Measurements from ENCODE around the gene REC8. TPM values are rescaled to one million over a fixed set of nuclear protein-coding genes. Genes with fewer than 3 reads are reported as not detected.
A peak's percentile ranks its signal among the peaks of the same experiment; 100 is the strongest.

Gene REC8
- total and polyA plus RNA-seq, 10 of the 15 experiments (the other 5 are each of a cell fraction or from before 2014, with no cell fraction given) = 4.2 to 76.9 (median 29.1) TPM

DNA sequence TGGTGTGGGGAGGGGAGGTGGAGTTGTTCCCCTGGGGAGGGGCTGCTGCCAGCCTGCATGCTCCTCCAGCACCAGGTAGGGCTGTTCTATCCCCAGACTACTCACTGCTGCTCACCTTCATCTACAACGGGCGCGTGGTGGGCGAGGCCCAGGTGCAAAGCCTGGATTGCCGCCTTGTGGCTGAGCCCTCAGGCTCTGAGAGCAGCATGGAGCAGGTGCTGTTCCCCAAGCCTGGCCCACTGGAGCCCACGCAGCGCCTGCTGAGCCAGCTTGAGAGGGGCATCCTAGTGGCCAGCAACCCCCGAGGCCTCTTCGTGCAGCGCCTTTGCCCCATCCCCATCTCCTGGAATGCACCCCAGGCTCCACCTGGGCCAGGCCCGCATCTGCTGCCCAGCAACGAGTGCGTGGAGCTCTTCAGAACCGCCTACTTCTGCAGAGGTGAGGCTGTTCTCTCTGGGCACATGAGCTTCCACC is 7.3 kb upstream of the REC8 start:
- in situ Hi-C loops (cut with MboI) = no loop called here
- Histone ChIP-seq H3K4me2 (ENCODE audit: control insufficient read depth, insufficient read depth) (peak overlapping the region; percentile 90; the same call in 1 of the 2 replicates), H3K27ac (ENCODE audit: control insufficient read depth, insufficient read depth) (no peak overlapping the region), H3K4me3 (no peak overlapping the region; the same call in 1 of the 2 replicates), H2AFZ (ENCODE audit: control insufficient read depth, low read depth, low read length) (no peak overlapping the region), H3K27me3 (replicated peaks in 1 of 2; ENCODE audit: control insufficient read depth in 2 of 2, insufficient read depth in 2 of 2, low read length in 1 of 2) (no peaks in the 10 kb centered on the region), H3K79me2 (ENCODE audit: control insufficient read depth, insufficient read depth, low read length) (peaks cover 43% of the 10 kb centered on the region), H3K36me3 (ENCODE audit: control insufficient read depth in 2 of 2, insufficient read depth in 2 of 2, low read length in 1 of 2) (peaks cover 34 to 54% of the 10 kb centered on the region in 2 experiments), H3K4me1 (ENCODE audit: control insufficient read depth, insufficient read depth, low read length) (peaks cover 38% of the 10 kb centered on the region), H4K20me1 (ENCODE audit: control insufficient read depth, insufficient read depth) (no peaks in the 10 kb centered on the region), H3K9ac (ENCODE audit: control insufficient read depth, insufficient read depth, low read length) (peak overlapping the region; percentile 17; the same call in 1 of the 2 replicates), H3K9me3 (replicated peaks; ENCODE audit: control insufficient read depth, insufficient read depth, low read length) (no peaks in the 10 kb centered on the region)
- ATAC-seq (no peak), FAIRE-seq (no peak), DNase-seq (ENCODE audit: low read depth, low spot score) (no peak)
- intact Hi-C loops (cut with micrococcal nuclease; ENCODE audit: unreplicated experiment) = no loop called here
- WGBS (ENCODE audit: insufficient coverage, insufficient replicate concordance, low lambda C conversion rate, missing lambda C conversion rate) = 98% methylated on average over 14 of the region's 14 CpGs
- ChIA-PET CTCF (no interaction called here), POLR2A (interaction anchor here (0.6 to 1.0 kb wide), 5 partner anchors 14 to 69 kb away, joined by 3 to 9 read pairs (median 3); partner anchors contain the start of gene PSME2), RAD21 (ENCODE audit: unreplicated experiment) (no interaction called here), SMC1A (ENCODE audit: uncharacterized antibody, unreplicated experiment) (no interaction called here)
- no TSS peak for BruUV-seq (replicated peaks)
- TF ChIP-seq, protein P1, sequence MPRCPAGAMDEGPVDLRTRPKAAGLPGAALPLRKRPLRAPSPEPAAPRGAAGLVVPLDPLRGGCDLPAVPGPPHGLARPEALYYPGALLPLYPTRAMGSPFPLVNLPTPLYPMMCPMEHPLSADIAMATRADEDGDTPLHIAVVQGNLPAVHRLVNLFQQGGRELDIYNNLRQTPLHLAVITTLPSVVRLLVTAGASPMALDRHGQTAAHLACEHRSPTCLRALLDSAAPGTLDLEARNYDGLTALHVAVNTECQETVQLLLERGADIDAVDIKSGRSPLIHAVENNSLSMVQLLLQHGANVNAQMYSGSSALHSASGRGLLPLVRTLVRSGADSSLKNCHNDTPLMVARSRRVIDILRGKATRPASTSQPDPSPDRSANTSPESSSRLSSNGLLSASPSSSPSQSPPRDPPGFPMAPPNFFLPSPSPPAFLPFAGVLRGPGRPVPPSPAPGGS (IDR thresholded peaks at IDR 0.05; ENCODE audit: borderline replicate concordance, insufficient read depth, low read depth, low read length, poor library complexity, severe bottlenecking) = no peak
- no peak for TF ChIP-seq SIN3A (IDR thresholded peaks at IDR 0.05; ENCODE audit: low read depth, low read length)
- TF ChIP-seq POU2F2 (IDR thresholded peaks at IDR 0.05; ENCODE audit: borderline replicate concordance, low read depth, low read length) = 0 out of 3 replicates have a peak, but pooled peaks have one; percentile 11
- no peak for TF ChIP-seq TCF12 (IDR thresholded peaks at IDR 0.05; ENCODE audit: low read depth, low read length)
- TF ChIP-seq YBX1 (IDR thresholded peaks at IDR 0.05) = no peak
- no peak for TF ChIP-seq NBN (IDR thresholded peaks at IDR 0.05)
- TF ChIP-seq, protein P2, sequence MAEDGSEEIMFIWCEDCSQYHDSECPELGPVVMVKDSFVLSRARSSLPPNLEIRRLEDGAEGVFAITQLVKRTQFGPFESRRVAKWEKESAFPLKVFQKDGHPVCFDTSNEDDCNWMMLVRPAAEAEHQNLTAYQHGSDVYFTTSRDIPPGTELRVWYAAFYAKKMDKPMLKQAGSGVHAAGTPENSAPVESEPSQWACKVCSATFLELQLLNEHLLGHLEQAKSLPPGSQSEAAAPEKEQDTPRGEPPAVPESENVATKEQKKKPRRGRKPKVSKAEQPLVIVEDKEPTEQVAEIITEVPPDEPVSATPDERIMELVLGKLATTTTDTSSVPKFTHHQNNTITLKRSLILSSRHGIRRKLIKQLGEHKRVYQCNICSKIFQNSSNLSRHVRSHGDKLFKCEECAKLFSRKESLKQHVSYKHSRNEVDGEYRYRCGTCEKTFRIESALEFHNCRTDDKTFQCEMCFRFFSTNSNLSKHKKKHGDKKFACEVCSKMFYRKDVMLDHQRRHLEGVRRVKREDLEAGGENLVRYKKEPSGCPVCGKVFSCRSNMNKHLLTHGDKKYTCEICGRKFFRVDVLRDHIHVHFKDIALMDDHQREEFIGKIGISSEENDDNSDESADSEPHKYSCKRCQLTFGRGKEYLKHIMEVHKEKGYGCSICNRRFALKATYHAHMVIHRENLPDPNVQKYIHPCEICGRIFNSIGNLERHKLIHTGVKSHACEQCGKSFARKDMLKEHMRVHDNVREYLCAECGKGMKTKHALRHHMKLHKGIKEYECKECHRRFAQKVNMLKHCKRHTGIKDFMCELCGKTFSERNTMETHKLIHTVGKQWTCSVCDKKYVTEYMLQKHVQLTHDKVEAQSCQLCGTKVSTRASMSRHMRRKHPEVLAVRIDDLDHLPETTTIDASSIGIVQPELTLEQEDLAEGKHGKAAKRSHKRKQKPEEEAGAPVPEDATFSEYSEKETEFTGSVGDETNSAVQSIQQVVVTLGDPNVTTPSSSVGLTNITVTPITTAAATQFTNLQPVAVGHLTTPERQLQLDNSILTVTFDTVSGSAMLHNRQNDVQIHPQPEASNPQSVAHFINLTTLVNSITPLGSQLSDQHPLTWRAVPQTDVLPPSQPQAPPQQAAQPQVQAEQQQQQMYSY (CRISPR knock-in tag; IDR thresholded peaks at IDR 0.05) = no peak
- TF ChIP-seq, protein P3, sequence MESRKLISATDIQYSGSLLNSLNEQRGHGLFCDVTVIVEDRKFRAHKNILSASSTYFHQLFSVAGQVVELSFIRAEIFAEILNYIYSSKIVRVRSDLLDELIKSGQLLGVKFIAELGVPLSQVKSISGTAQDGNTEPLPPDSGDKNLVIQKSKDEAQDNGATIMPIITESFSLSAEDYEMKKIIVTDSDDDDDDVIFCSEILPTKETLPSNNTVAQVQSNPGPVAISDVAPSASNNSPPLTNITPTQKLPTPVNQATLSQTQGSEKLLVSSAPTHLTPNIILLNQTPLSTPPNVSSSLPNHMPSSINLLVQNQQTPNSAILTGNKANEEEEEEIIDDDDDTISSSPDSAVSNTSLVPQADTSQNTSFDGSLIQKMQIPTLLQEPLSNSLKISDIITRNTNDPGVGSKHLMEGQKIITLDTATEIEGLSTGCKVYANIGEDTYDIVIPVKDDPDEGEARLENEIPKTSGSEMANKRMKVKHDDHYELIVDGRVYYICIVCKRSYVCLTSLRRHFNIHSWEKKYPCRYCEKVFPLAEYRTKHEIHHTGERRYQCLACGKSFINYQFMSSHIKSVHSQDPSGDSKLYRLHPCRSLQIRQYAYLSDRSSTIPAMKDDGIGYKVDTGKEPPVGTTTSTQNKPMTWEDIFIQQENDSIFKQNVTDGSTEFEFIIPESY (IDR thresholded peaks at IDR 0.05) = no peak
- TF ChIP-seq MEF2A (IDR thresholded peaks at IDR 0.05; ENCODE audit: insufficient read depth, low read depth, low read length) = no peak
- TF ChIP-seq, protein P4, sequence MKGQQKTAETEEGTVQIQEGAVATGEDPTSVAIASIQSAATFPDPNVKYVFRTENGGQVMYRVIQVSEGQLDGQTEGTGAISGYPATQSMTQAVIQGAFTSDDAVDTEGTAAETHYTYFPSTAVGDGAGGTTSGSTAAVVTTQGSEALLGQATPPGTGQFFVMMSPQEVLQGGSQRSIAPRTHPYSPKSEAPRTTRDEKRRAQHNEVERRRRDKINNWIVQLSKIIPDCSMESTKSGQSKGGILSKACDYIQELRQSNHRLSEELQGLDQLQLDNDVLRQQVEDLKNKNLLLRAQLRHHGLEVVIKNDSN (IDR thresholded peaks at IDR 0.05; ENCODE audit: borderline replicate concordance, extremely low read length, insufficient read depth, low read depth, low read length) = no peak
- TF ChIP-seq ZNF622 (IDR thresholded peaks at IDR 0.05) = no peak
- no peak for TF ChIP-seq MTA3 (IDR thresholded peaks at IDR 0.05; ENCODE audit: borderline replicate concordance, low read length)
- peak; percentile 44; the same call in 1 of the 2 replicates for TF ChIP-seq POLR2A (IDR thresholded peaks at IDR 0.05; ENCODE audit: low read depth, low read length)
- TF ChIP-seq POLR2AphosphoS5 (IDR thresholded peaks at IDR 0.05; ENCODE audit: low read length) = peak; percentile 11; the same call in 1 of the 2 replicates
- no peak for TF ChIP-seq MEF2B (IDR thresholded peaks at IDR 0.05; ENCODE audit: partially characterized antibody, poor library complexity, severe bottlenecking)
- no peak for TF ChIP-seq SRF (IDR thresholded peaks at IDR 0.05; ENCODE audit: low read depth in 2 of 2, low read length in 2 of 2)
